Breast epithelium (tissue), 4 donors: ENCODE results near the gene NEK11. TPM values are rescaled to one million over a fixed set of nuclear protein-coding genes. Genes with fewer than 3 reads are reported as not detected.

Source experiments
- DNase-seq, 2 donors: peaks; one replicate each; pipeline ENCODE4 v3.0.0-alpha.2; 2019; ENCODE audit warnings: low spot score in 2 of 2
- H3K27ac ChIP-seq, 2 donors: fragments of 200-600 bp; sonication (generic) in 1 of 2; one replicate each; pipeline ENCODE4 v1.5.1; 2016 to 2019; ENCODE audit warnings: mild to moderate bottlenecking in 1 of 2
- H3K27me3 ChIP-seq, 2 donors: fragments of 200-600 bp; sonication (generic) in 1 of 2; one replicate each; pipeline versions ENCODE4 v1.5.1 to v1.6.0; 2017 to 2019; ENCODE audit warnings: control low read depth in 1 of 2, mild to moderate bottlenecking in 1 of 2
- H3K36me3 ChIP-seq: fragments of 200-600 bp; one replicate; pipeline ENCODE4 v1.5.1; 2019
- H3K4me1 ChIP-seq, 2 donors: fragments of 200-600 bp; sonication (generic); one replicate each; pipeline ENCODE4 v1.5.1; 2016 to 2019; ENCODE audit warnings: control low read depth in 1 of 2
- H3K4me3 ChIP-seq, 3 donors: fragments of 200-600 bp; sonication (generic); 1 replicate in 2 of 3; 2 replicates in 1 of 3; pipeline ENCODE4 v1.5.1; 2016 to 2019; ENCODE audit warnings: mild to moderate bottlenecking in 3 of 3, moderate library complexity in 2 of 3
- H3K9me3 ChIP-seq, 2 donors: fragments of 200-600 bp; sonication (generic) in 1 of 2; one replicate each; pipeline ENCODE4 v1.5.1; 2016 to 2019; ENCODE audit warnings: control low read depth in 1 of 2
- POLR2A ChIP-seq: fragments of 450-650 bp; IDR thresholded peaks from one replicate; pipeline ENCODE4 v1.6.1; 2016; ENCODE audit warnings: antibody characterized with exemption, mild to moderate bottlenecking, moderate library complexity
- POLR2AphosphoS5 ChIP-seq, 3 donors: sonication (generic); formaldehyde crosslinking; IDR thresholded peaks; one replicate each; pipeline ENCODE4 v1.6.1; 2017; ENCODE audit warnings: antibody characterized with exemption in 3 of 3
- intact Hi-C: fragments of 100-400 bp; cut with DNase I; formaldehyde crosslinking; loops from one replicate; pipeline ENCODE4 v1.15.1; 2023; ENCODE audit warnings: low total_unique reads
- total RNA-seq, 3 donors: library from RNA; depleted of rRNA; stranded (reverse); fragments of >200 nt; gene quantifications; one replicate each; pipeline ENCODE4 v1.1.0, GENCODE V29; 2016
- TF ChIP-seq, protein P1 (sequence below), 3 donors: fragments of 450-650 bp; IDR thresholded peaks; one replicate each; pipeline ENCODE4 v1.5.1; 2016 to 2017; ENCODE audit warnings: antibody characterized with exemption in 3 of 3, mild to moderate bottlenecking in 3 of 3, moderate library complexity in 3 of 3

NEK11 gene
- total RNA-seq, 3 donors from 2014 or later, result 7.4 to 18.3 (median 16.4) TPM

DNA sequence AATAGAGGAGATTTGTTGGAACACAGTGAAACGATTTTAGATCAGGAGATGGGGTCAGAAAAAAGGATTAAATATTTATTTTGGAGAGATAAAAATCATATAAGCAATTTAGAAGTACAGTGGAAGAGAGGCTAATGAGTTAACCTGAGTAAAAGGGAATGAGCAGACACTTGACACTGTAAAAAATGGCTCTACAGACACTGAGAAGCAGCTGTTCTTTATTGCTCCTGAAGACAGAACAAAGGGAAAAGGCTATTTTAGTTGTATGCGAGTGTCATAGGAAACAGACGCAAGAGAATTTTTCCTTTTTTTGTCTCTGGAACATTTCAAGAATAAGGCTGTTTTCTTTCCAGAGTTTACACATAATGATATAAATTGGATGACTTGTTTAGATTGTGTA lies 34.3 kb upstream of the NEK11 start:
- TF ChIP-seq POLR2A (no peak), POLR2AphosphoS5 (IDR thresholded peaks at IDR 0.05) (no peak)
- TF ChIP-seq, protein P1, sequence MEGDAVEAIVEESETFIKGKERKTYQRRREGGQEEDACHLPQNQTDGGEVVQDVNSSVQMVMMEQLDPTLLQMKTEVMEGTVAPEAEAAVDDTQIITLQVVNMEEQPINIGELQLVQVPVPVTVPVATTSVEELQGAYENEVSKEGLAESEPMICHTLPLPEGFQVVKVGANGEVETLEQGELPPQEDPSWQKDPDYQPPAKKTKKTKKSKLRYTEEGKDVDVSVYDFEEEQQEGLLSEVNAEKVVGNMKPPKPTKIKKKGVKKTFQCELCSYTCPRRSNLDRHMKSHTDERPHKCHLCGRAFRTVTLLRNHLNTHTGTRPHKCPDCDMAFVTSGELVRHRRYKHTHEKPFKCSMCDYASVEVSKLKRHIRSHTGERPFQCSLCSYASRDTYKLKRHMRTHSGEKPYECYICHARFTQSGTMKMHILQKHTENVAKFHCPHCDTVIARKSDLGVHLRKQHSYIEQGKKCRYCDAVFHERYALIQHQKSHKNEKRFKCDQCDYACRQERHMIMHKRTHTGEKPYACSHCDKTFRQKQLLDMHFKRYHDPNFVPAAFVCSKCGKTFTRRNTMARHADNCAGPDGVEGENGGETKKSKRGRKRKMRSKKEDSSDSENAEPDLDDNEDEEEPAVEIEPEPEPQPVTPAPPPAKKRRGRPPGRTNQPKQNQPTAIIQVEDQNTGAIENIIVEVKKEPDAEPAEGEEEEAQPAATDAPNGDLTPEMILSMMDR (IDR thresholded peaks at IDR 0.05), result no peak

DNA sequence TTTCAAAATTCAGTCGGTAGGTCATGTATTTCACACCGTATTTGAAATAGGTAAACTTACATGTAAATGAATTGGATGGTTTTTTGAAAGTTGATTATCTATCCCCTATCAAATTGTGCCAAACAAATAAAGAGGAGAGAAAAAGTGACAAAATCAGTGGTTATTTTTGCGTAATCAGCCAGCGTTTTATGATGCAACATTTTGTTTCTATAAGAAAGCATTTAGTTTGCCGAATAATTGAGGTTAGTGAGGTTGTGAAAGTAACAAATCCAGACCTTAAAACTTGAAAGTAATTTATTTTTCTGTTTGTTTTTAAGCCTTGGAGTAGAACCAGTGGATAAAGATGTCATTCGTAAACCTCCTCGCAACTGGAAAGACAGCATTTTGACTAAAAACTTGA lies 29.4 kb upstream of the NEK11 start:
- Histone ChIP-seq H3K4me1 (no peaks in the 10 kb centered on the region), H3K4me3 (no peak overlapping the region), H3K9me3 (no peaks in the 10 kb centered on the region), H3K36me3 (peaks cover 5% of the 10 kb centered on the region), H3K27ac (no peak overlapping the region), H3K27me3 (no peaks in the 10 kb centered on the region)
- TF ChIP-seq, protein P1 (IDR thresholded peaks at IDR 0.05), result no peak
- TF ChIP-seq POLR2A, result no peak
- no peak for TF ChIP-seq POLR2AphosphoS5 (IDR thresholded peaks at IDR 0.05)
- intact Hi-C loops, result no loop called here
- no peak for DNase-seq

More for the DNA sequence above, 34.3 kb upstream of the NEK11 start:
- Histone ChIP-seq H3K27ac (no peak overlapping the region), H3K4me3 (no peak overlapping the region), H3K9me3 (no peaks in the 10 kb centered on the region), H3K36me3 (no peaks in the 10 kb centered on the region), H3K27me3 (no peaks in the 10 kb centered on the region), H3K4me1 (no peaks in the 10 kb centered on the region)
- intact Hi-C loops, result no loop called here
- no peak for DNase-seq

DNA sequence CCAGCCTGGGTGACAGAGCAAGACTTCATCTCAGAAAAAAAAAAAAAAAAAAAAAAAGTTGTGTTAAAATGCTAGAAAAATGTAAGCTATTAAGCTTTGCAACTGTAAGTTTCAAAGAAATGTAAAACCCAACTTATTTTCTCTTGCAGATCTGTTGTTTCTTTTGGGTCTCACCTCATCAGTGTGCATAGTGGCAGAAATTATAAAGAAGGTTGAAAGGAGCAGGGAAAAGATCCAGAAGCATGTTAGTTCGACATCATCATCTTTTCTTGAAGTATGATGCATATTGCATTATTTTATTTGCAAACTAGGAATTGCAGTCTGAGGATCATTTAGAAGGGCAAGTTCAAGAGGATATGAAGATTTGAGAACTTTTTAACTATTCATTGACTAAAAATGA lies 25.6 kb upstream of the NEK11 start:
- intact Hi-C loops, result no loop called here
- H3K27ac ChIP-seq, result no peak overlapping the region
- no peak overlapping the region for H3K4me3 ChIP-seq
- H3K9me3 ChIP-seq, result no peaks in the 10 kb centered on the region
- H3K4me1 ChIP-seq, result no peaks in the 10 kb centered on the region
- H3K36me3 ChIP-seq, result peaks cover 5% of the 10 kb centered on the region
- TF ChIP-seq, protein P1 (IDR thresholded peaks at IDR 0.05), result no peak
- TF ChIP-seq POLR2AphosphoS5 (IDR thresholded peaks at IDR 0.05), result no peak
- TF ChIP-seq POLR2A, result no peak
- DNase-seq, result no peak
- H3K27me3 ChIP-seq, result no peaks in the 10 kb centered on the region

DNA sequence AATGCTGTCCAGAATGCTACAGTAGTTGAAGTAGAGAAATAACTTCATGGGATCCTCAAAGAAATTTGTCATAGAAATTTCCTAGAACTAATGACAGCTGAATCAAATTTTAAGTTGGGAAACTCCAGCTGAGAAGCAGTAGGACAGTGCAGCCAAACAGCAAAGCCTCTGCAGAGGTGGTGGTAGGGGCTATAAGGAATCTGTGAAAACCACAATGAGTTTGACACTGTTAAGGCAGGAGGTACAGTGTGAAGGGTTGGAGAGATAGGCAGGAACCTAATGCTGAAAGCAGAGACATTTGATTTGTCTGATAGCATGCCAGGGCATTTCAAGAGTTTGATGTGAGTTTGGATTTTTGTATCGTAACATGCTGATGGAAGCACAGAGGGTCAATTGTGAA lies 22.1 kb upstream of the NEK11 start:
- no peaks in the 10 kb centered on the region for H3K36me3 ChIP-seq

DNA sequence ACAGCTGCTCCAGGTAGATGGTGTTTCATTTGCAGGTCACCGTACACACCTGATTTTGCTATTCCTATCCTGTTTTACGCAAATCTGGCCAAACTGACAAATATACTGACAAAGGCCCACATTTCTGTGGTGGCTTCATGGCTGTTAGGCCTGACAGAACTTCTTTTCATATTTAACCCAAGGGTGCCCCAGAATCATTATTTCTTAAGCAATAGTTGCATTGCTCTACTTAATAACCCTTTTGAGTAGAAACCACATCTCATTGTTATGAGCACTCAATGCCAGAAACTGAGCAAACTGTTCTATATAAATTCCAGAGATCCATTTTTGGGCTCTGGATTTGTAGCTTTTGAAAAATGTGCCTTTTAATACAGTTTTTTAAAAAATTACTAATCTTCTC lies 19.4 kb upstream of the NEK11 start:
- no peak for DNase-seq
- Histone ChIP-seq H3K4me3 (no peak overlapping the region), H3K9me3 (no peaks in the 10 kb centered on the region), H3K4me1 (no peaks in the 10 kb centered on the region), H3K27me3 (no peaks in the 10 kb centered on the region), H3K27ac (no peak overlapping the region), H3K36me3 (no peaks in the 10 kb centered on the region)
- intact Hi-C loops, result no loop called here
- TF ChIP-seq, protein P1 (IDR thresholded peaks at IDR 0.05), result no peak
- no peak for TF ChIP-seq POLR2A
- TF ChIP-seq POLR2AphosphoS5 (IDR thresholded peaks at IDR 0.05), result no peak

More for the DNA sequence above, 22.1 kb upstream of the NEK11 start:
- no peaks in the 10 kb centered on the region for H3K27me3 ChIP-seq
- TF ChIP-seq POLR2AphosphoS5 (IDR thresholded peaks at IDR 0.05) (no peak), POLR2A (no peak)
- TF ChIP-seq, protein P1 (IDR thresholded peaks at IDR 0.05), result no peak
- no peaks in the 10 kb centered on the region for H3K4me1 ChIP-seq
- H3K9me3 ChIP-seq, result no peaks in the 10 kb centered on the region
- no peak overlapping the region for H3K27ac ChIP-seq
- intact Hi-C loops, result no loop called here
- no peak for DNase-seq
- H3K4me3 ChIP-seq, result no peak overlapping the region
